Activated CD4-positive, CD25-positive, alpha-beta regulatory T cell treated with anti-CD3 and anti-CD28 coated beads, Interleukin-2, amount 50 U/mL, for 24 hours (primary cell): Measurements from ENCODE around the gene B9D1.
A peak's percentile ranks its signal among the peaks of the same experiment; 100 is the strongest.

Experiments used
- ATAC-seq, 2 donors: fragments of 150-1000 bp; cut with Tn5 transposase; one replicate each; pipeline ENCODE4 v1.10.0; 2021; ENCODE audit warnings: mild to moderate bottlenecking in 1 of 2, moderate library complexity in 1 of 2

The B9D1 gene

GRCh38 chr17:19336938-19337711 lies 25.4 kb downstream of the B9D1 start:
- ATAC-seq, result no peak

DNA sequence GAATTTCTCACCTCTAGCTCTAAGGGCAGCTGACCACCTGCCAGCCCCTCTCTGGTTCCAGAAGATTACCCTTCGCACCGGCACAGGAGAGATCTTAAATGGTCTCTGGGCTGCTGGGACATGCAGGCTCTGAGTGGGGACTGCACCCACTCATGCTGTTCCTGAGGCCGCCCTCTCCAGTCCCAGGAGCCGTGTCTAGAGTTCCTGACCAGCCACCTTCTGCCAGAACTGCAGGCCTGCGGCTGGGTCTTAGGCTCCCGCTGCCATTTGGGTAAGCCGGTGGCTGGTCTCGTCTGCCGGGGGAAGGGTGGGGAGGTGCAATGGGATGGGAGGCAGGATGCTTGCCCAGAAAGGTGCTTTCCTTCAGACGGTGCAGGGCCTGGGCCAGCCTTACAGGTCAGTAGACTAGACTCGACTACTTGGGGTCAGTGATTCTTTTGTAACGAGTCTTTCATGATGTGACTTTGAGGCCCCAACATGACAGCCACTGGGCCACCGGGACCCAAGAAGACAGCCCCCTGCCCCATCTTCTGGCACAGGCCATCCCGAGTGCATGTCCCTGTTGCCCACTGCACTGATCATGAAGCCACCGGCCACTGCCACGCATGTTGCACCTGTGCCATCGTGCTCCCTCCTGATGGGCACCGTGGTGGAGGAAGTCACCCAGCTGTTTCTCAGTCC lies 26.4 kb downstream of the B9D1 start:
- ATAC-seq, result no peak

DNA sequence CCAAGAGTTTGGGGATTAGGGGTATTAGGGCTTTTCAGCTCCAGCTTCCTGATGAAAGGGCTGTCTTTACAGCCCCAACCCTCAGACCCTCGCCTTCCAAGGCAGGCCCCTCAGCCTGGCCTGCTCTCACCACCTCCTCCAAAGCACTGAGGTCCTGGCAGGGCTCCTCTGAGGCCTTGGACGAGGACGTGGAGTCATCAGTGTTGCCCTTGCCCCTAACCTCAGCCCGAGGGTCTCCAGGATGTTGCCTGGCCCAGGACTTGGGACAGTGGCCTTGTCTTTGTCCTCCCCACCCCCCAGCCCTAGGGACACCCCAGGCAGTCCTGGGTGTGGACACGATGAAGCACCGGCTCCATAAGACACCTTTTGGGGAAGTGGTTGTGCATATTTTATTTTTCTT lies 28.2 kb downstream of the B9D1 start:
- ATAC-seq, result no peak

GRCh38 chr17:19333736-19334290 lies 28.7 kb downstream of the B9D1 start:
- ATAC-seq, result no peak

GRCh38 chr17:19333132-19333440 lies 29.4 kb downstream of the B9D1 start:
- no peak for ATAC-seq

DNA sequence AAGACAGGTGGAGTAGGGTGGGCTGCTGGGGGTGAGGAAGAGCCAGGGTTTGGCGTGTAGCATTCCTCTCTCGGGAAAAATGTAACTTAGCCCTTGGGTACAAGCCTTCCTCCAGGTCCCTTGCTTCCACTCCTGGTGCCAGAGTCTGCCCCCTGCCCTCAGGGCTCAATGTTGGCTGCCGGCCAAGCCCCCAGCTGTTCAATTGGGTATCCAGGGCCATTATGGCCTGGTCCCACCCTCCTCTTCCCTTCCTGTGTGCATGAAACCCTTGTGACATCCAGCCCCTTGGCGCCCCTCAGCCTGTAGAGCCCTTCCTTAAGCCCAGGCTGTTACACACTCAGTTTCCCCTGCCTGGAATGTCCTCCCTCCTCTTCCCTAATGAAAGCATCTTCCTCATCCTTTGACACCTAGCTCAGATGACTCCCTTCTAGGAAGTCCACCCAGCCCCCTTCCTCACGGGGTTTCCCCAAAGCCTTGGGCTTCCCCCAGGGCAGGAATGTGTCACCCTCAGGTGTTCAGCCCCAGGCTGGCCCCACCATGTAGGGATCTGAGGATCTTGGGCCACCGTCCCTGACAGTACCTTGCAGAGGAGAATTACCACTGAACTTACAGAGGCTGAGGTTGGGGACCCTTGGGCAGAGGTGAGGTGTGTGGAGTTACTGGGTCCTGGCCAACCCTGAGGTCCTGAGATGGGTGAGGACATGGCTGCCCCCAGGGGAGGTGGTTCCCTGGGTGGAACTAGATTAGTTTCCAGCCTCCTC lies 30.0 kb downstream of the B9D1 start:
- ATAC-seq, result peak; percentile 41 to 49

GRCh38 chr17:19331543-19332245 lies 30.8 kb downstream of the B9D1 start:
- no peak for ATAC-seq

DNA sequence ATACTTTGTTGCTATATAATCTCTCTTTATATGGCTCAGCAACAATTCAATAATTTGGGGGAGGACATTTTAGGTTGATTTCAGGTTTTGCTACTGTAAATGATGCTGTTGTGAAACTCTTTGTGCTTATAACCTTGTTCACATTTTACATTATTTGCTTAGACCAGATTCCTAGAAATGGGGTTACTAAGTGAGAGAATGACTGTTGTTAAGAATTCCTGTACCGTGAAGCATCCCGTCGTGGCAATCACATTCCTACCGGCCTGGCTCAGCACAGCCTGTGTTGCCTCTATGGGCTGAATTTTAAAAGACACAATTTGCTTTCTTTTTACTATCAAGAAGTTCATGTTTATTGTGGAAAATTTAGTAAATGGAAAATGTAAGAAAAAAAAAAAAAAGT lies 31.4 kb downstream of the B9D1 start:
- no peak for ATAC-seq

DNA sequence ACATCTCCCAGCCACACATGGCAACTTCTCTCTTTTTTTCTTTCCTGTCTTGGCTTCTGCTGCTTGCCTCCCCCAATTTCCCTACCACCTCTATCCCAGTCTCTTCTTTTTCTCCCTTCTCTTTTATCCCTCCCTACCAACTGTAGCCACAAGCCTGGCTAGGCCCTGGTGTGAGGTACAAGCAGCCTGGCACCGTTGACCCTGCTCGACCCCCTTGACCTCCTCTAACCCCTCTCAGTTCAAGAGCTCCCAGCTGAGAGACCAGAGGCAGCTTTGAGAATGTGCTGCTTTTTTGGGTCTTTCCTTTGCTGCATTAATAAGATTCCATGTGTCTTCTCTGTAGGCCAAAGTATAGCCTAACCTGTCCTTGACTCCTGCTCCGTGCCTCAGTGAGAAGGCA lies 32.3 kb downstream of the B9D1 start:
- ATAC-seq, result no peak

- no peak for ATAC-seq
These were observed 32.7 kb downstream of the B9D1 start for GRCh38 chr17:19329839-19330238.

GRCh38 chr17:19329136-19329535 lies 33.4 kb downstream of the B9D1 start:
- ATAC-seq, result no peak

DNA sequence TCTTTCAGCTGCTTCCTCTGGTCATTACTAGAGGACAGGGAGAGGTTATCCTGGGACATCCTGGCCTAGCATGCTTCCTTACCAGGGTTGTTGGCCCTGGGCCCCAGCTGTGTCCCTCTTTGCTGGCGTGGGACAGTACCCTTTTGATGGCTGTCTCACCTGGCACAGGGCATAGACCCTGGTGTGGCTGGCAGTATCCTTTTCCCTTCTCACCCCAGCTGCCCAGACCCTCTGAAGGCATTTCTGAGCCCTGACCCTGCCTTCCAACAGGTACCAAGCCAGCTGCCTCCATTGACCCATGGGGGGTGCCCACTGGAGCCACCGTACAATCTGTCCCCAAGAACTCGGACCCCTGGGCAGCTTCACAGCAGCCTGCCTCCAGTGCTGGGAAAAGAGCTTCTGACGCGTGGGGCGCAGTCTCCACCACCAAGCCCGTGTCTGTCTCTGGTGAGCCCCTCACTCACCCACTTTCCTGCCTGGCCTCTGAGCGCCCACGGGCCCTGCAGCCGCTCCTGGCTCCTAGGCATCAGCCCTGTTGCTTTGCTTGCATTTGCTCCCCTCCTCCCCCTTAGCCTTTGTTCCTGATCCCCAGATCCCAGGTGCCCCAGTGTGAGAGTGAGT lies 34.0 kb downstream of the B9D1 start:
- ATAC-seq, result no peak

DNA sequence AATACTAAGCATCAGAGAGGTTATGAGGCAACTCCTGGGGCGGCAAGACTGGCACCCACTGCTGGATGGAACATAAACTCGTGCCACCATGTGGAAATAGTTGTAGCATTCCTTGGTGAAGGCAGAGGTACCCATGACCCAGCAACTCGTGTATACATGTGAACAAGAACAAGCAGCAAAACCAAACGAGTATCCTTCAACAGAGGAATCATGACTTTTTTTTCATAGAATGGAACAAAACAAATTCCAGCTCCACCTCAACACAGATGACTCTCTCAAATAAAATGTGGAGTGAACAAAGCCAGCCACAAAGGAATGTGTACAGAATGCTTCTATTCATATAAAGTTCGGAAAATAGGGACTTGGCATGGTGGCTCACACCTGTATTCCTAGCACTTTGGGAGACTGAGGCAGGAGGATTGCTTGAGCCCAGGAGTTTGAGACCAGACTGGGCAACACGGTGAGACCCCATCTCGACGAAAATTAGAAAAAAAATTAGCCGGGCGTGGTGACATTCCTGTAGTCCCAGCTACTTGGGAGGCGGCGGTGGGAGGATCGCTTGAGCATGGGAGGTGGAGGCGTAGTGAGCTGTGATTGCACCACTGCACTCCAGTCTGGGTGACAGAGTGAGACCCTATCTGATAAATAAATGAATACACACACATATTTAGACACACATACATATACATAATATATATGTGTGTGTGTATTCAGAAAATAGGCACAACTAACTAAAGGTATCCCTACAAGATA lies 35.3 kb downstream of the B9D1 start:
- ATAC-seq, result no peak

DNA sequence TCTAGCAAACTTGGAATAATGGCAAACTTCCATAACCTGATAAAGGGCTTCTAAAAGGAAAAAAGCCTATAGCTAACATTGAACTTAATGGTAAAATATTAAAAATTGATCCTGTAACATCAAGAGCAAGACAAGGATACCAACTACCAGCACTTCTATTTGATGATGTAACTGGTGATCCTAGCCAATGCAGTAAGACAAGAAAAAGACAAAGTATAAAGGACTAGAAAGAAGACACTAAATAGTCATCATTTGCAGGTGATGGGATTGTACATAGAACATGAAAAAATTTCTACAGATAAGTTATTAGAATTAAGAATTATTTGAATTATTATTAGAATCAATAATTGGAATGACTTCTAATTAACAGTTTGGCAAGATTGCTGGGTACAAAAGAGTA lies 37.0 kb downstream of the B9D1 start:
- ATAC-seq, result no peak

DNA sequence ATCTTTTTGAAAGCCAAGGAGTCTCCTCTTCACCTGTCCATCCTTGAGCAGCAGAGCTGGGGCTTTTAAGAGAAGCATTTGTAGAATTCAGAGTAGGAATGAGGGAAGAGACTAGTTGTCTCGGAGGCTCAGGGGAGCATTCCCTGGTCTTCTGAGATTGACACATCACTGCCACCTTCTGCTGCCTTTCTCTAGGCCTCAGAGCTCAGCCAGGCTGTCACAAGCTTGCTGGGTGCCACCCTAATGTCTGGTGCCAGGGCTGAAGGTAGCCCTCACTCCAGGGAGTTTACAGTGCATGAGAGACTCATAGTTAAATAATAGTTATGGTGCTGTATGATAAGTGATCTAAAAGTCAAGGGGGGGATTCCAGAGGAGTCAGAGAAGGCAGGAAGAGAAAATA lies 39.7 kb downstream of the B9D1 start:
- no peak for ATAC-seq

GRCh38 chr17:19322129-19322505 lies 40.4 kb downstream of the B9D1 start:
- no peak for ATAC-seq

DNA sequence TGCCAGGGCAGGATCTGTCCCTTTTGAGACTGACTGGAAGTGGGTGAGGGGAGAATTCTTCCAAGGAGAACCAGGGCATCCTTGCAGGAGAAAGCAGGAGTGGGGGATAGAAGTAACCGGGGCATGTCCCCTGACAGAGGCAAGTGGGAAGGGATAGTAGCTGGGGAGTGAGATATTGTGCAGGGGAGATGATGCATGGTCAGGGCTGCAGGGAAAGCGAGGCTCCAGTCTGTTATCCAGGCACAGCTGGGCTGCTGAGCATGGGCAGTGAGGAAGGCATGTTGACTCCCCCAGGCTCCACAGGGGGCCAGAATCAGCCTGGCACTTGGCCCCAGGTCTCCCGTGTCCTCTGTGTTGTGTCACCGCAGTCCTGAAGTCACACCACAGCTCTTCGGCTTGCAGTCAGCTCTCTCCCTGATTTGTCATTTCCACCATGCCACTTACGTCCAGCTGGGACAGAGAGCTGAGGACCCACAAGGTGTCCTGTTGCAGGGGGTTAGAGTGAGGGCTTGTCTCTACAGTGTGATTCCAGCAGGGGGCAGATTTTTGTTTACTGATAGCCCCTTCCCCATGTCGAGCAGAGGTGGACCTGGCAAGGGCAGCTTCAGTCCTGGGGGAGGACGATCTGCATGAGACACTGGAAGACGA lies 40.9 kb downstream of the B9D1 start:
- ATAC-seq, result no peak

- ATAC-seq, result no peak
These were observed 41.6 kb downstream of the B9D1 start for GRCh38 chr17:19320876-19321275.

DNA sequence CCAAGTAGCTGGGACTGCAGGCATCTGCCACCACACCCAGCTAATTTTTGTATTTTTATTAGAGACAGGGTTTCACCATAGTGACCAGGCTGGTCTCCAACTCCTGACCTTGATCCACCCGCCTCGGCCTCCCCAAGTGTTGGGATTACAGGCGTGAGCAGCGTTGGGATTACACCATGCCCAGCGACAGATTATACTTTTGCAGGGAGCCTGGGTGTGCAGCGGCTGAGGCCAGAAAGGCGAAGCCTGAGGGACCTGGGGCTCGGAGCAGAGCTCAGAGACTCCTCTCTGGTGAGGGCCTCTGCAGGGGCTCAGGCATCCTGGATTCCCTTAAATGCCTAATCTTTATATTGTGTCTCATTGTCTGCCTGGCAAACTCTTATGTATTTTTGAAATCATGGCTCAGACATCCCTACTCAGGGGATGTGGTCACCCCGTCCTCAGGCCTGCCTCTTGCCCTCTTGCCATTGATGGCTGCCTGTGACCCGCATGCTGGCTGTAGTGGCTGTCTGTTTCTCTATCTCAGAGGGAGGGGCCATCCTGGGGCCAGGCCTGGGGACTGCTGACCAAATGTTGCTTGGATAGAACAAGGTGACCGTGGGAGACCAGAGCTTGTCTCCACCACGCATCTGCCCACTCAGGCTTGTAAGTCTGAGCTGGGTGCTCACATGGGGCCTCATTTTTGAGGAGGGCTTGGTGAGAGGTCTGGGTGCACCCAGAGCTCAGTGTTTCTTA lies 42.6 kb downstream of the B9D1 start:
- no peak for ATAC-seq

GRCh38 chr17:19318611-19319010 lies 43.9 kb downstream of the B9D1 start:
- ATAC-seq, result no peak
